Activated CD4-positive, alpha-beta T cell treated with anti-CD3 and anti-CD28 coated beads for 24 hours (primary cell): ENCODE measurements around the gene BOD1L1.

Experiments used
- DNase-seq, 2 donors: peaks; one replicate each; pipeline ENCODE4 v3.0.0-alpha.2; 2020; ENCODE audit warnings: low read depth in 2 of 2

BOD1L1 gene

DNA sequence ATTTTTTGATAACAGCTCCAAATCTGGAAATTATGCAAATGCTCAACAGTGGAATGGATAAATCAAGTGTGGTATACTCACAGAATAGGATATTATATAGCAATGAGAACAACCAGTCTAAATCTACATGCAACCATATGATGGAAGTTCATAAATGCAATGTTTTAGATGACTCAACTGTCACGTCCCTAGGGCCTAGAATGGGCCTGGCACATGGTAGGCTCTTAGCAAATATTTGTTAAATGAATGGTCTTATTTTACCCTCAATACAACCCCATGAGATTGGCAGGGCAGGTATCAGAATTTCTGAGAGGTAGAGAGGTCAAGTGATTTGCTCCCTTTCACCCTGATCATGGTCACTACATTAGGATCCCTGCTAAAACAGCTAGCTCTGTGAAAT lies 68.6 kb downstream of the BOD1L1 start:
- no peak for DNase-seq

DNA sequence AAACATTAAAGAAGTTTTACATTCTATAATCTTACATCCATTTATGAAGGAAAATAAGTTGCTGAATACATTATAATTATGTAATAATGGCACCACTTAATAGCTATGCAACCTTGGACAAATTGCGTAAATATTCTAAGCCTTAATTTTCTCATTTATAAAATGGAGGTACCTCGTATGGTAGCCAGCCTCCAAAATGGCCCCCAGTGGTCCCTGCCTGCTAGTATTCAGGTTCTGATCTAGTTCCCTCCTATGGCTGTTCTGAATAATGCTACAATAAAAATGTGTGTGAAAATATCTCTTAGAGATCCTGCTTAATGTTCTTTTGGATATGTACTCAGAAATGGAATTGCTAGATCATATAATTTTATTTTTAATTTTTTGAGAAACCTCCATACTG lies 72.2 kb downstream of the BOD1L1 start:
- no peak for DNase-seq

DNA sequence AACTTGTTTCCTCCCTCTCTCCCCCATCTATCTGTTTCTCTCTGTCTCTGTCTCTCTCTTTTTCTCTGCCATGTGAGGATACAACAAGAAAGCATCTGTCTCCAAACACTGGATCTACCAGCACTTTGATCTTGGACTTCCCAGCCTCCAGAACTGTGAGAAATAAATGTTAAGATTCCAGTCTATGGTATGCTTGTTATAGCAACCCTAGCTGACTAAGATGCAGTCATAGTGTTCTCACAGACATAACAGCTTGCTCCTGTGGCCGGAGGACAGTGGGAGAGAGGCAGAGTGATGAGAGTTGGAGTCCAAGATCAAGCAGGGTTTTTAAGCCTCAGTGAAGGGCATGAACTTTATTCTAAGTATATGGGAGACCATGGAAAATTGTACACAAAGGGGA lies 74.4 kb downstream of the BOD1L1 start:
- no peak for DNase-seq

DNA sequence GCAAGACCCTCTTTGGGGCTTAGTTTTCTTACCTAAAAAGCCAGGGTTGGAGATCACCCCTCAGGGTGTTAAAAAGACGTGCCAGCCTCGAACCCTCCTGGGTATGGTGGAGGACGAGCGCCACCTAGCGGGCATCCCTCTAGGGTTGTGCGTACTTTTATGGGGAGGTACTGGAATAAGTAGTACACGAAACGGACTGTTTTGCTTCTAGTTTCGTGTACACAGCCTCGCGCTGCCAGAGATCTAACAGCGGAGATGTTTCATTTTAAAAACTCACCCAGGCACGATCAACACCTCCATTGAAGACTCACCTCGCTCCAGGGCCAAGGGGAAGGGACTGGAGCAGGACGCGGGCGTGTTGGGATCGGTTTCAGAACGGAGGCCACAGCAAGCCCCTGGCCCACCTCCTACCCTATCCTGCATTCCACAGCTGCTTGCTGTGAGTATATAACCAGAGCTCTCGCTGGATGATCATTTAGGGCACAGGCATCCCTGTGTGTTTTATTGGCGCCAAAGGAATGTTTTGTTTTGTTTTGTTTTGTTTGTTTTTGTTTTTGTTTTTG lies 78.5 kb downstream of the BOD1L1 start:
- peak; percentile 80 to 85 for DNase-seq

GRCh38 chr4:13548059-13548983 lies 79.2 kb downstream of the BOD1L1 start:
- no peak for DNase-seq

GRCh38 chr4:13547485-13548041 lies 80.0 kb downstream of the BOD1L1 start:
- DNase-seq = no peak

GRCh38 chr4:13546941-13547484 lies 80.5 kb downstream of the BOD1L1 start:
- no peak for DNase-seq

GRCh38 chr4:13546142-13546940 lies 81.2 kb downstream of the BOD1L1 start:
- DNase-seq = no peak

- DNase-seq = no peak
Measured at GRCh38 chr4:13545394-13545808, 82.1 kb downstream of the BOD1L1 start.

DNA sequence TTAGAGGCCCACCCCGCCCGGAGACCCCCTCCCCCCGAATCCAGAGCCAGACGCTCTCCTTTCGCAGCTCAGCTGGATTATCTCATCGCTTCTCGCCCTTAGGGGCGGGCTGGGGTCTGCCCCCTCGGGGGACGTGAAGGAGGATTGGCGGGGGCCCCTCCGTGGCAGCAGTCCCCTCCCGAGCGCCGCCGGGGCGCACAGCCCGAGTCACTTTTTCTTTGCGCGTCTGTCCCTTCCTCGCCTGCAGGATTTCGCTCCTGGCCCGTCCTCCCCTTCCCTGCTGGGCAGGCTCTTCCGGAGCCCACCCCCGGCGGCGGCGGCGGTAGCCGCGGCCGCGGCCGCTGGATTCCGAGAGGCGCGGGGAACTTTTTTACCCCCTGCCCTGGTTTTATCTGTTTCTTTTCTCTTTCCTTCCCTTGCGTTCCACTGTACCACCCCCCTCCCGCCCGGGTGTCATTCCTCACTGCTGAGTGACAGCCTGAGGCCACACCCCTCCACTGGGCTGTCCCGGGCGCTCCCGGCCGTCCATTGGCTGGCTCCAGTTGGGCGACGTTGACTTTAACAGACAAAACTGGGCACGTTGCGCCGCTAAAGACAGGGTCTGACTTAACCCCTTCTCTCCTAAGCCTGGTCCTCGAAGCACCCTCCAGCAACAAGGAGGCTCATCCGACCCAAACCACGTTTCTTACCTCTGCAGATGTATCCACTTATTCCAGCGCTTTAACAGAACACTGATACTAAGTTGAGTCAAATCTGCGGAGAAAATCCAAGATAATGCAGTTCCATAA lies 82.7 kb downstream of the BOD1L1 start:
- DNase-seq = peak in 1 of 2 donors; percentile 47

DNA sequence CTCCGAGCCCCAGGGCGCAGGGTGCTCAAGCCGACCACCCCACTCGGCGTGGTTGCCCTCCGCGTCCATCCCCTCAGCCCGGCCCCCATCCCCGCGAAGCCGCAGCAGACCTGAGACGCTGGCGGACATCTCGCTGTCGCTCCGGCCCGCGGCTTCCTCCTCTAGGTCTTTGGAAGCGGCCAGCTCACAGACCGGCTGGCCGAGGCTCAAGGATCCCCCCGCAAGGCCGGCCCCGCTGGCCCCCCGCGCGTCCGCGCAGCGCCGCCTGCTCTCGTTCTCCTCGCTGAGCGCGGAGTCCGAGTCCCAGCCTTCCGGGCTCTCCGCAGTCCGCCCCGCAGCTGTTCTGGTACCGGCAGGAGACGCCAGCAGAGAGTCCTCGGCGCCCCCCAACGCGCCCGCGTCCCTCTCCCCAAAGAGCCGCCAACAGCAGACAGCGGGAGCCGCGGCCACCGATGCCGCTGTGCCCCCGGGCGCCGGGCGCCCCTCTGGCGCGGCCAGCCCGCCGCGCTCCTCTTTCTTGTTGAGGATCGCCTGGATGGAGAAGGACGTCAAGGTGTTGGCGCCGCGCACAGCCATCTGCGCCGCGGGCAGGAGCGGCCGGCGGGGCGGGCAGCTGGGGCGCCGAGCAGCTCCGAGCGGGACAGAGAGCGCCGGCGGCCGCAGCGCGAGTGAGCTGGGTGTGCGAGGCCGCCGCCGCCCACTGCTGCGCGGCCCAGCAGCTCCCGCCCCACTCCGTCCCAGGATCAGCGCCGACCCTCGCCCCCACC lies 83.5 kb downstream of the BOD1L1 start, which contains the start of gene NKX3-2:
NKX3-2 (minus strand) TSS at position 670 of the 767 bp plus-strand sequence; CDS start at position 576, 94 bp downstream.
- no peak for DNase-seq

- no peak for DNase-seq
Measured at GRCh38 chr4:13543032-13543838, 84.3 kb downstream of the BOD1L1 start.

DNA sequence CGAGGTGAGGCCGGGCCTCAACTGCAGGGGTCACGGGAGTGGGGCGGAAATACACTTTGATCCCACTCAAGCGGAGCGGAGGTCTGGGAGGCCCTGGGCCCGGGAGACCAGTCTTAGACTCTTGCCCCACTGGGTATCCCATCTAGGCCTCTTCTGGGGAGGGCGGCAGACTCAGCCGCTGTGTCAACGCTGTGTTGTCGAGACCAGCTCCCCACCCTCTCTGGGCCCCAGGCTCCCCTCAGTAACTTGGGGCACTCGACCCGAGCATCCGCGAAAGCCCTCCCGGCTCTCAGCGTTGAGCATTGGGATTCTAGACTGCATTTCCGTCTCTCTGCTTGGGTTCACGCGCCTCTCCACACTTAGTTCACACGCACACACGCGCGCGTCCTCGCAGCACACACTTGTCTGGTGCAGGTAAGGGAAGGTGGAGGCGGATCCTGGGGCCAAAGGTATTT lies 84.9 kb downstream of the BOD1L1 start:
- DNase-seq = no peak

DNA sequence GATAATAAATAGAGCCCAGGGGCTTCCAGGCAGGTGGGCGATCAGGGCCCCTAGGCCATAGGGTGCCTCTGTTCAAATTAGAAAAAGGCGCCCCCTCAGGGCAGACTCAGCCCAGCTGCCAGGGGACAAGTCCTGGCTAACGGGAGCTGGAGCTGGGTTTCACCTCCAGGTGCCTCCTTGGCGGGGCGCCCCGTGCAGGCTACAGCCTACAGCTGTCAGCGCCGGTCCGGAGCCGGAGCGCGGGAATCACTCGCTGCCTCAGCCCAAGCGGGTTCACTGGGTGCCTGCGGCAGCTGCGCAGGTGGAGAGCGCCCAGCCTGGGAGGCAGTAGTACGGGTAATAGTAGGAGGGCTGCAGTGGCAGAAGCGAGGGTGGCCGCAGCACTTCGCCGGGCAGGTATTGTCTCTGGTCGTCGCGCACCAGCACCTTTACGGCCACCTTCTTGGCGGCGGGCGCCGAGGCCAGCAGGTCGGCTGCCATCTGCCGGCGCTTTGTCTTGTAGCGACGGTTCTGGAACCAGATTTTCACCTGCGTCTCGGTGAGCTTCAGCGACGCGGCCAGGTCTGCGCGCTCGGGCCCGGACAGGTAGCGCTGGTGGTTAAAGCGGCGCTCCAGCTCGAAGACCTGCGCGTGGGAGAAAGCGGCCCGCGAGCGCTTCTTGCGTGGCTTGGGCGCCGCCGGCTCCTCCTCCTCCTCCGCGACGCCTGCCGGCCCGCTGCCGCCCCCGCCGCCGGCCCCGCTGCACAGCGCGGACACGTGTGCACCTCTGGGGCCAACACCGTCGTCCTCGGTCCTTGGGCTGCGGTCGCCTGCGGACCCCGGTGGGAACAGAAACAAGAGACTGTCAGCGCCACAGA lies 85.6 kb downstream of the BOD1L1 start:
- DNase-seq = no peak

DNA sequence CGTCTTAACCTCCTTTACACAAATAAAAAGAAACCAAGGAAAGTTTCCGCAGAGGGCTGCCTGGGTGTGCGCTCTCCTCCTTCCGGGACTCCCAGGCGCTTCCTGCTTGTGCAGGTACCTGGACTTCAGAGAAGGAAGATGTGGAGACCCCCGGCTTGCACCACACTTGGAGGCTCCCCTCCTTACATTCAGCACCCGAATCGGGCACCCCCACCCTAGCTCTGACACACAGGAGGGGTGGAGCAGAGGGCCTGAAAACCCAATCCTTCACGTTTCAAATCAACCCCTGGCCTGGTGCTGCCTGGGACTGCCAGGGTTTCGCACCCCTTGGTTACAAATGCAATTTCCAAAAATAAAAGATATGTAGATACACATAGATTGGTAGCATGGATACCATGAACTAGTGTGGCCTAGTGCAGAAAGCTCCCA lies 86.3 kb downstream of the BOD1L1 start:
- no peak for DNase-seq

- no peak for DNase-seq
Measured at GRCh38 chr4:13540446-13541175, 86.9 kb downstream of the BOD1L1 start.
